Epithelial cell of esophagus (primary cell): Measurements from ENCODE around the gene PTMA.

Experiments used
- DNase-seq: peaks from one replicate; pipeline ENCODE4 v3.0.0; 2010; ENCODE audit warnings: low read depth
- H3K4me3 ChIP-seq: 2 replicates; pipeline ENCODE4 v1.5.1; 2011; ENCODE audit warnings: mild to moderate bottlenecking, low read length, control low read depth
- CTCF ChIP-seq: IDR thresholded peaks from 2 replicates; pipeline ENCODE4 v1.5.1; 2011; ENCODE audit warnings: low read depth, mild to moderate bottlenecking, low read length, control low read depth, inconsistent platforms; ENCODE audit not compliant: insufficient read depth; ENCODE audit errors: missing control alignments

PTMA gene

GRCh38 chr2:231720987-231721966 is 13.0 kb downstream of the PTMA start:
- DNase-seq, result no peak
- TF ChIP-seq CTCF, result no peak
- no peak overlapping the region for H3K4me3 ChIP-seq

DNA sequence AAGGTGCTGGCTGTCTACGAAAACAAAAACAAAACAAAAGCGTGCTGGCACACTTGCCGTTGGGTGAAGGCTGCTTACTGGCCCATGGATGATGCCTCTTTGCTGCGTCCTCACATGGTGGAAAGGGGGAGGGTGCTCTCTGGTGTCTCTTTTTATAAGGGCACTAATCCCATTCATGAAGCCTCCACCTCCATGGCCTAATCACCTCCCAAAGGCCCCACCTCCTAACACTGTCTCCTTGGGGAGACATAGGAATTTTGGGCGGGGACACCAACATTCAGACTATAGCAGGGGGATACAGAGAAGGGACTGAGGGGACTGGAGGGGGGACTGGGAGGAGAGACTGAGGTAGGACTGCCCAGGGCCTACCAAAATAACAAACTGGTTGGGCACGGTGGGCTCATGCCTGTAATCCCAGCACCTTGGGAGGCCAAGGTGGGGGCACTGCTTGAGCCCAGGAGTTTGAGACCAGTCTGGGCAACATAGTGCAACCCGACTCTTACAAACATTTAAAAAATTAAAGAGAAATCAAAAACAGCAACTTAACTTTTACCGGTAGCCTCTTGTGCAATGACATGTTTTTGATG is 14.5 kb downstream of the PTMA start:
- no peak for DNase-seq
- H3K4me3 ChIP-seq, result no peak overlapping the region
- no peak for TF ChIP-seq CTCF

DNA sequence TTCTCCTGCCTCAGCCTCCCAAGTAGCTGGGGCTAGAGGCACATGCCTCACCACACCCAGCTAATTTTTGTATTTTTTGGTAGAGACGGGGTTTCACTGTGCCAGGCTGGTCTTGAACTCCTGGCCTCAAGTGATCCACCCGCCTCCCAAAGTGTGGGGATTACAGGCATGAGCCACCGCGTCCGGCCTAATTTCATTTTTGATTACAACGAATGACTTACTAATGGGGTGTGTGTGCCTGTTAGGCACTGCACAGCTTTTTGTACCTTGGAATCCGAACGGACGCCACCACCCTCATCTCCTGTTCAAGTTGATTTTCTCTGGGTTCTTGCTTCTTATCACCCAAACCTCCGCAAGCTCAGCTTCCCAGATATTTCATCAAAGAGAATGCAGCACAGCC is 17.2 kb downstream of the PTMA start:
- DNase-seq, result no peak
- no peak for TF ChIP-seq CTCF

DNA sequence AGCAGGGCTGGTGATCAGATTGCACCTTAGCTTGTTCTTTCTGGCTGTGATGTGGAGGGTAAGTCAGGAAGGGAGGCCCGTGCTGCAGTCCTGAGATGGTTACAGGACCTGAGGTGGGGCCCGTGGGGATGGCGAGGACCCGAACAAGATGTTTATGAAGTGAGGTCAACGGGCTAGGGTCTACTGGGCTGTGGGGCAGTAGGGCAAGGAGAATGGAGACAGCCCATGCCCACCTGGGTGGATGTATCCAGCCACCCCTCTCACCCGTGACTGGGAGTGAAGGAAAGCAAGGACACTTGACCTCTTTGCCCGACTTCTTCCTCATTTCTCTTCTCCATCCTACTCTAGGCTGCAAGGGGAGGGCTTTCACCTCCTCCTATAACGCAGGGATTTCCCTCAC is 18.0 kb downstream of the PTMA start:
- no peak for TF ChIP-seq CTCF
- H3K4me3 ChIP-seq, result no peak overlapping the region
- DNase-seq, result no peak

More for the DNA sequence above, 17.2 kb downstream of the PTMA start:
- no peak overlapping the region for H3K4me3 ChIP-seq

DNA sequence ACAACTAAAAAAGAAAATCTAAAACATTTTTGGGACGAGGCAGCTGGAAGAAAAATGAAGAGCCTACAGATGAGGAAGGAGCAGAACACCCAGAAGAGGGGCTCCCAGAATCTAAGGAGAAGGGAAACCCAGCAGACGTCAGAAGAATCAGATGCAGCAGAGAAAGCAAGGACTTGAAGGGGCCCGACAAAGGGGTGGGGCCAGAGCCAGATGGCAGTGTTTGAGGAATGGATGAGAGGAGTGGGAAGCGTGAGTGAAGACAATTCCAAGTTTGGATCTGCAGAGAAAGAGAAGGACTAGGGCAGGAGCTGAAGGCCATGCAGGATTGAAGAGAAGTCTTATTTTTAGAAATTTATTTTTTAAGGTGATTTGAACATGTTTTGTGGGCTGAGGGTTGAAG is 19.3 kb downstream of the PTMA start:
- TF ChIP-seq CTCF, result no peak
- DNase-seq, result no peak
- H3K4me3 ChIP-seq, result no peak overlapping the region

DNA sequence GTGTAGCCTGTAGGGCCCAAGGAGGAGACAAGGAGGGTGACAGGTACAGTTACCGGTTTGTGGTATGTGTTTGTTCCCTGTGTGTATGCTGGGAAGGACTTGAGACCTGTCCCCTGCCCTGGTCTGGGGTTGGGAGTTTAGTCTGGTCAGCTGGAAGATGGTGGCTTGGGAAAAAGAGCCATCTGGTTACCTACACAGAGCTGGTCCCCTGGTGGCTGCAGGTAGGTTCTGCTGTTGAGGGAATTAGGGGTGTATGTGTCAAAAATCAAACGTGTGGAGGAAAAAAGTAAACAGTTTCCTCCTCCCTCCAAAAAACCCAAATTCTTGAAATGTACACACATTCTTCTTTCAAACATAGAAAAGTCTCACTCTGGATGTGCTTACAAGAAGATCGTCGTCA is 24.3 kb downstream of the PTMA start:
- no peak for TF ChIP-seq CTCF
- H3K4me3 ChIP-seq, result no peak overlapping the region
- DNase-seq, result no peak
